HG02759 (cell line): Measurements from ENCODE around the gene HTT.
"Not testable (repeated sequence)": the region's sequence is repeated elsewhere in the genome, so short reads cannot be mapped to it uniquely, and the experiment has no call there.

Source experiments
- ATAC-seq: cut with Tn5 transposase; IDR thresholded peaks from one replicate; pipeline ENCODE4 v1.9.1; 2021; ENCODE audit warnings: mild to moderate bottlenecking, moderate library complexity; ENCODE audit not compliant: unreplicated experiment

The HTT gene

GRCh38 chr4:3158841-3159240, 84.4 kb downstream of the HTT start:
- ATAC-seq, result no peak

DNA sequence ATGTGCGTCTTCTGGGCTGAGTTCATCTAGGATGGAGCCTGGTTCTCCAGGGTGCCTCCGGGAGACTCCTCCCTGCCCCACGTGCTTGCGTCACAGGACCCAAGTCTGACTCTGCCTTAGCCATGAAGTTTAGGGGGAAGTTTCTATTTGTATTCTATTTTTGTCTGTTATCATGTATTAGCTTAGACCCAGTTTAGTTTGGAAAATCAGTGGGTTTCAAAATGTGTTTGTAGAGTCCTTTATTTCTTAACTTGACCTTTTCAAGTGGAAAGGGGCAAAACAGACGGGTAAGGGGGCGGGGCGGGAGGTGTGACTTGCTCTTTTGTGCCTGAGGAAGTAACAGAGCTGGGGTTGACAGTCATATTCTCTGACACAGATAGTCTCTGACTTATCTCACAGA, 86.0 kb downstream of the HTT start:
- no peak for ATAC-seq

DNA sequence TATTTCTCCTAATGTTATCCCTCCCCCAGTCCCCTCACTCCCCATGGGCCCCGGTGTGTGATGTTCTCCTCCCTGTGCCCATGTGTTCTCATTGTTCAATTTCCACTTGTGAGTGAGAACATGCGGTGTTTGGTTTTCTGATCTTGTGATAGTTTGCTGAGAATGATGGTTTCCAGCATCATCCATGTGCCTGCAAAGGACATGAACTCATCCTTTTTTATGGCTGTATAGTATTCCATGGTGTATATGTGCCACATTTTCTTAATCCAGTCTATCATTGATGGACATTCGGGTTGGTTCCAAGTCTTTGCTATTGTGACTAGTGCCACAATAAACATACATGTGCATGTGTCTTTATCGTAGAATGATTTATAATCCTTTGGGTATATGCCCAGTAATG, 86.6 kb downstream of the HTT start:
- ATAC-seq, result not testable (repeated sequence)

GRCh38 chr4:3166434-3166833, 92.0 kb downstream of the HTT start:
- ATAC-seq, result not testable (repeated sequence)

- no peak for ATAC-seq
Observed at GRCh38 chr4:3168029-3168428, 93.5 kb downstream of the HTT start.

GRCh38 chr4:3174371-3175338, 100.2 kb downstream of the HTT start:
- ATAC-seq, result no peak

- ATAC-seq, result no peak
Observed at GRCh38 chr4:3176367-3177229, 102.1 kb downstream of the HTT start.

GRCh38 chr4:3177426-3177825, 102.9 kb downstream of the HTT start:
- no peak for ATAC-seq

DNA sequence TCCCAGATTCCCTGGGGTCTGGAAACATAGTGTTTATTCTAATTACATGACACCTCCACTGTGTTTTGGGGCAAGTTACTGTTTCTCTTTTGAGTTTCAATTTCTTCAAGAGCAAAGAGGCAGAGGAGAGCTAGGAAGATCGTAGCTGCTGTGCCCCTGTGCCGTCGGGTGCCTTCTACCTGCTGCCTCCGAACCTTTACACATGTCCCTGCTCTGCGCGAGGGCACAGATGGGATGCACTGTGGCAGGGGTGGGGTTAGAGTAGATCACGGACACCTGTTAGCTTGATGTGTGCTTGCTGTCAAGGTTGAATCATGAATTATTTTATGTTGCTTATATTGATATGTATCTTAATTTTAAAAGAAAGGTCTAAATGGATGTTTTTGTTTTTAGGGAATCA, 103.4 kb downstream of the HTT start:
- no peak for ATAC-seq

DNA sequence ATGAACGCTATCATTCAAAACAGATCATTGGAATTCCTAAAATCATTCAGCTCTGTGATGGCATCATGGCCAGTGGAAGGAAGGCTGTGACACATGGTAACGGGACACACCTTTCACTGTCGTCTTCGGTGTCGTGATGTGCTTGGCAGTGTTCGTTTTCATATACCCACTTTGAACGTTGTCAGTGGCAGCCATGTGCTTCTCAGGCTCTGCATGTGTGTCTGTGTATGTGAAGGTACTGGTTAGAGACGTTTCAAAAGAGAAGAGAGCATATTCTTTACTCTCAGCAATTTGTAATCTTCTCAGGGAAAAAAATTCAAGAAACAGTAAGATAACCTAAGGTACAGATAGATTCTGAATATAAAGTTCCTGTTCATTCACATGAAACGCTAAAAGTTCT, 103.9 kb downstream of the HTT start:
- no peak for ATAC-seq

DNA sequence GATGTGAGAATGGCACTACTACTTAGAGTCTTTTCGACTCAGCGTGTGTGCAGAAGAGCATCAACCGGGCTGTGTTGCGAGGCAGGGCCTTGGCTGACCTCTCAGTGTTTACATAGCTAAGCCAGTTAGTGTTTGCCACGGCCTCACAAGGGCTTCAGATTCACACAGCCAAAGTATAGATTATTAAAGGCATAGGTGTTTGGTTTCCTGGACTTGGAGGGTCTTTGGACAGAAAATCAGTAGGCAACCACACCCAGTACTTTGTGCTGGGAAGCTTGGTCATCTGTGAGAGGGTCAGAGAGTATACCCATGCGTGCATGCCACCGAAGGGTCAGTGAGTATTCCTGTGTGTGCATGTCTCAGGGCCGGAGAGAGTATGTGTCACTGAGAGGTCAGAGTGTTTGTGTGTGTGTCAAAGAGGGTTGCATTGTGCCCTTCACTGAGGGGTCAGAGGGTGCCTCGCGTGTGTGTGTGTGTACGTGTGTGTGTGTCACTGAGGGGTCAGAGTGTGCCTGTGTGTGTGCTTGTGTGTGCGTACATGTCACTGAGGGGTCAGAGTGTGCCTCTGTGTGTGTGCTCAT, 104.7 kb downstream of the HTT start:
- no peak for ATAC-seq

DNA sequence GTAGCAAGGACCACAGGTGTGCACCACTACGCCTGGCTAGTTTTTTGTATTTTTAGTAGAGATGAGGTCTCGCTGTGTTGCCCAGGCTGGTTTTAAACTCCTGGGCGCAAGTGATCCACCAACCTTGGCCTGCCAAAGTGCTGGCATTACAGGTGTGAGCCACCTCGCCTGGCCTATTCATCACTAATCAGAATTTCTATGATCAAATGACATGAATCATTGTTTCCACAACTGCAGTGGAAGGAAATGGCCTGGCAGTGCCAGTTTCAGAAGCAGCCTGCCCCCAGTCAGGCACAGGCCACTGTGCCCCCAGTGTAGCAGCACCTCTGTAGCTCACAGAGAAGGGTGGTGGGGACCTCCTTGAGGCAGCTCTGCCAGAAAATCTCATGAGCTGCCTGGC, 108.5 kb downstream of the HTT start:
- ATAC-seq, result no peak

GRCh38 chr4:3184725-3185124, 110.2 kb downstream of the HTT start:
- no peak for ATAC-seq

GRCh38 chr4:3186609-3187008, 112.1 kb downstream of the HTT start:
- no peak for ATAC-seq

DNA sequence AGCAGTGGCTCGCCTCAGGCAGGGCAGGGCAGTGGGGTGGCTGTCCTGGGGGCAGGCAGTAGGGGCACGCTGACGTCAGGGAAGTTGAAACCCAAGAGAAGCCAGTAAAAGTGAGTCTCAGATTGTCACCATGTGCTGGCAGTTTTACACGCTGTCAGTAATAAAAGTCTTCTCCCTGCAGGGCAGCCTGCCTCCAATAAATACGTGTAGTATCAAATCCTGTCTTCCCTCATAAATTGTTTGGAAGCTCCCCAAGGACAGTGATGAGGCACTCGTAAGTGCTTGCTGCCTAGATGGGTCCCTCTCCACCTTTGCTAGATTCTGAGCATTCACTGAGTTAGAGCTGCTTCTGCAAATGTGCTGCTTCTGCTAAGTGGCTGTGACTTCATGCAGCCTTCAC, 113.6 kb downstream of the HTT start:
- no peak for ATAC-seq

DNA sequence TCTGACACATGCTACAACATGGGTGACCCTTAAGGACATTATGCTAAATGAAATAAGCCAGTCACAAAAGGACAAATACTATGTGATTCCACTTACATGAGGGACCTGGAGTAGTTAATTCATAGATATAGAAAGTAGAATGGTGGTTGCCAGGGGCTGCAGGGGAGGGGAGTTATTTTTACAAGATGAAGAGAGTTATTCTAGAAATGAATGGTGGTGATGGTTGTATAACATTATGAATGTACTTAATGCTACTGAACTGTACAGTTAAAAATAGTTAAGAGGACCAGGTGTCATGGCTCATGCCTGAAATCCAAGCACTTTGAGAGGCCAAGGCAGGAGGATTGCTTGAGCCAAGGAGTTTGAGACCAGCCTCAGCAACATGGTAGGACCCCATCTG, 115.0 kb downstream of the HTT start:
- ATAC-seq, result no peak

- ATAC-seq, result no peak
Observed at GRCh38 chr4:3190549-3190948, 116.1 kb downstream of the HTT start.

- no peak for ATAC-seq
Observed at GRCh38 chr4:3192188-3192587, 117.7 kb downstream of the HTT start.

DNA sequence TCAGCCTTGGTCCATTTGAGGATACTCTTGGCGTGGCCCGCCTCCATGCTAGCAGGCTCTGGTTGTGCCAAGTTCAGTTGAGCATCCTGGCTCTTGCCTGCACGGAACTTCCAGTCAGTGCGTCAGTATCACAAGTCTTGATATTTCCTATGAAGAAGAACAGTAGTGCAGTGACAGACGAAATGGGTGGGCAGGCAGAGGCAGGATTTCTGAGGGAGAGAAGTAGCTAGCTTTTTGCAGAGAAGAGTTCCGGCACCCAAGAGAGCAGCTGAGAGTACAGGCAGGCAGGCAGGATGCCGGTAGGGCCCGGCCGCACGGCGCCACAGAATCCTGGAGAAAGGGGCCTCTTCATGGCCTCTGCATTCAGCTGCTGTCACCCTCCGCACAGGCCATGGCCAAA, 118.3 kb downstream of the HTT start:
- ATAC-seq, result no peak

- ATAC-seq, result no peak
Observed at GRCh38 chr4:3193531-3194203, 119.2 kb downstream of the HTT start.
